Activated CD4-positive, alpha-beta T cell treated with anti-CD3 and anti-CD28 coated beads, Interleukin-2, amount 50 U/mL, for 48 hours (primary cell): ENCODE results near the gene GNL3.
"Not testable (repeated sequence)": the region's sequence is repeated elsewhere in the genome, so short reads cannot be mapped to it uniquely, and the experiment has no call there.

Source experiments
- DNase-seq, 2 experiments: peaks; one replicate each; pipeline ENCODE4 v3.0.0-alpha.2; 2020

GNL3 gene

GRCh38 chr3:52685709-52686691 lies at the start of gene GNL3, which contains the start of gene PBRM1:
GNL3 (plus strand) TSS chr3:52686032; CDS start chr3:52686093, 61 bp downstream.
PBRM1 (minus strand) TSS chr3:52685913.
- DNase-seq, result peak; percentile 90 to 92

GRCh38 chr3:52636673-52637072 lies 49.2 kb upstream of the GNL3 start:
- no peak for DNase-seq

- DNase-seq, result no peak
These were observed 40.3 kb upstream of the GNL3 start for GRCh38 chr3:52645549-52645948.

- no peak for DNase-seq
These were observed 36.2 kb upstream of the GNL3 start for GRCh38 chr3:52649461-52650210.

GRCh38 chr3:52650439-52650838 lies 35.4 kb upstream of the GNL3 start:
- DNase-seq, result no peak

GRCh38 chr3:52651592-52651991 lies 34.2 kb upstream of the GNL3 start:
- DNase-seq, result no peak

- DNase-seq, result no peak
These were observed 29.9 kb upstream of the GNL3 start for GRCh38 chr3:52655895-52656294.

- no peak for DNase-seq
These were observed 25.8 kb upstream of the GNL3 start for GRCh38 chr3:52660046-52660445.

- no peak for DNase-seq
These were observed 22.7 kb upstream of the GNL3 start for GRCh38 chr3:52663098-52663497.

GRCh38 chr3:52670621-52671521 lies 15.0 kb upstream of the GNL3 start:
- DNase-seq, result peak; percentile 49 to 56

GRCh38 chr3:52671676-52672075 lies 14.2 kb upstream of the GNL3 start:
- no peak for DNase-seq

- DNase-seq, result not testable (repeated sequence)
These were observed 9.6 kb upstream of the GNL3 start for GRCh38 chr3:52676201-52676600.

GRCh38 chr3:52678265-52679198 lies 7.3 kb upstream of the GNL3 start:
- DNase-seq, result no peak

- DNase-seq, result no peak
These were observed 6.7 kb upstream of the GNL3 start for GRCh38 chr3:52679199-52679538.

- no peak for DNase-seq
These were observed 6.0 kb upstream of the GNL3 start for GRCh38 chr3:52679811-52680210.

- DNase-seq, result no peak
These were observed 4.2 kb upstream of the GNL3 start for GRCh38 chr3:52681596-52681995.

GRCh38 chr3:52682016-52682415 lies 3.8 kb upstream of the GNL3 start:
- DNase-seq, result peak; percentile 50 to 63

GRCh38 chr3:52683611-52684010 lies 2.2 kb upstream of the GNL3 start:
- no peak for DNase-seq

GRCh38 chr3:52684184-52684583 lies 1.6 kb upstream of the GNL3 start:
- DNase-seq, result no peak

GRCh38 chr3:52685285-52685708 lies 535 bp upstream of the GNL3 start:
- peak; percentile 83 to 88 for DNase-seq

- no peak for DNase-seq
These were observed 2.4 kb downstream of the GNL3 start for GRCh38 chr3:52688266-52688665.

GRCh38 chr3:52689151-52689550 lies 3.3 kb downstream of the GNL3 start:
- no peak for DNase-seq
